ENCODE results near the gene MIPOL1.

DNA sequence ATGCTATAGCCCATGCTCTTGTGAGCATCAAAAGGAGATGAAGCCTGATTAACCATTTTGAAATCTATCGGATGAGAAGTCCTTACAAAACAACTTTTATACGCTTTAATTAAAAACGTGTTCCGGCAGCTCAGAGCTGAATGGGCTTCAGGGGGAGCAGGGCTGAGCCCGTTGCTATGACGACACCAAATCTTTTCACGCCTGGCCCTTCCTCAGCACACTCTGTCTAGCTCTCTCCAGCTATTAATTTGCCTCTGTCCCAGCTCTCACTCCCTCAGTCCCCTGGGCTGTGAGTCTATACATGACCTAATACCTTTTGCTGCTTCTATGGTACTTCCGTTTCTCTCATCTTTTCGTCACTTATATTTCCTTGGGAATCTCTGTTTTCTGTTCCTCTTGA is 381.5 kb downstream of the MIPOL1 start:
- TF ChIP-seq, protein P1, sequence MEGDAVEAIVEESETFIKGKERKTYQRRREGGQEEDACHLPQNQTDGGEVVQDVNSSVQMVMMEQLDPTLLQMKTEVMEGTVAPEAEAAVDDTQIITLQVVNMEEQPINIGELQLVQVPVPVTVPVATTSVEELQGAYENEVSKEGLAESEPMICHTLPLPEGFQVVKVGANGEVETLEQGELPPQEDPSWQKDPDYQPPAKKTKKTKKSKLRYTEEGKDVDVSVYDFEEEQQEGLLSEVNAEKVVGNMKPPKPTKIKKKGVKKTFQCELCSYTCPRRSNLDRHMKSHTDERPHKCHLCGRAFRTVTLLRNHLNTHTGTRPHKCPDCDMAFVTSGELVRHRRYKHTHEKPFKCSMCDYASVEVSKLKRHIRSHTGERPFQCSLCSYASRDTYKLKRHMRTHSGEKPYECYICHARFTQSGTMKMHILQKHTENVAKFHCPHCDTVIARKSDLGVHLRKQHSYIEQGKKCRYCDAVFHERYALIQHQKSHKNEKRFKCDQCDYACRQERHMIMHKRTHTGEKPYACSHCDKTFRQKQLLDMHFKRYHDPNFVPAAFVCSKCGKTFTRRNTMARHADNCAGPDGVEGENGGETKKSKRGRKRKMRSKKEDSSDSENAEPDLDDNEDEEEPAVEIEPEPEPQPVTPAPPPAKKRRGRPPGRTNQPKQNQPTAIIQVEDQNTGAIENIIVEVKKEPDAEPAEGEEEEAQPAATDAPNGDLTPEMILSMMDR (conservative IDR thresholded peaks at IDR 0.05; ENCODE audit: low read length): no peak
- TF ChIP-seq EZH2phosphoT487 (IDR thresholded peaks at IDR 0.05; ENCODE audit: borderline replicate concordance, low read depth, low read length): no peak
